GM19397 (cell line): Measurements from ENCODE around the gene CHSY1.

Experiments
- ATAC-seq: cut with Tn5 transposase; IDR thresholded peaks from one replicate; pipeline ENCODE4 v1.9.1; 2021; ENCODE audit warnings: mild to moderate bottlenecking, moderate library complexity; ENCODE audit not compliant: unreplicated experiment

Gene CHSY1

GRCh38 chr15:101173233-101174119 is 78.4 kb downstream of the CHSY1 start:
- ATAC-seq, result no peak

DNA sequence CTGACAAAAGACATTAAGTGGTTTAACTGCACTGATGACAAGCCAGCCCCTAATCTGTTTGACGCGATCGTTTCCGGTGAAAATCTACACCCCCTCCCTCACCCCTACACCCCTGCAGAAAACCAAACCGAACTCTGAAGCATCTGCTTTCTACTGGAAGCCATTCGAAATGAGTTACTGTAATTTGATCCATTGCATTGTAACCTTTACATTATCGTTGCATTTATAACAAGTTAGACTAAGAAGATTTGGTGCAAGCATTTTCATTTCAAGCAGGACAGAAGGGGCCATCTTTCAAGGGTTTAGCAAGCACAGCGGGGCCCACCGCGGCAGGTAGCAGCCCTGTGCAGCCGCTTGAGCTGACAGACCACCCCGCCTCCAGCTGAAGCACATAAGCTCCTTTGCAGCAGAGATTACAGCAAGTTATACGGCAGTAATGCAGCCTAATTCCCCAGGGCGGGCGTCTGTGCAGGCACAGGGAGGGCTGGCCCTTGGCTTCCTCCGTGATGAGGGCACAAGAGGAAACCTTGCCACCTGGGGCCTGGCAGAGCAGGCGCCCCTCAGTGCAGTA is 79.3 kb downstream of the CHSY1 start:
- ATAC-seq, result no peak

DNA sequence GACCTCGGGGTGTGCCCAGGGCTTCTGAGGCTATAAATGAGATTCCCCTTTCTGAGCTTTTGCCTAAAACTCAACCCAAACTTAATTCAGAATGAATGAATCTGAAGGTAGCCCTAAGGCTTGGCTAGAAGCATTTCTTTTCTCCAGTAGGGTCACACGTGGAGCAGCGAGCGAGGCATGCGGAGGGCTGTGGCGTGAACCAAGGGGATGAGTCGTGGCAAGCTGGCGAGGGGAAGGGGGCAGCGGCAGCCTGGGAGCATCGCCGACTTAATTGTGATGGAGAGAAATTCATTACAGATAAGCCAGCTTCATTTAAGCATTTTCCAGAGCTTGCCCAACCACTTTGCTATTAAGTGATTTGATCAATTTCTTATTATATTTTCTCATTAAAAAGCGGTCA is 79.9 kb downstream of the CHSY1 start:
- ATAC-seq, result no peak

DNA sequence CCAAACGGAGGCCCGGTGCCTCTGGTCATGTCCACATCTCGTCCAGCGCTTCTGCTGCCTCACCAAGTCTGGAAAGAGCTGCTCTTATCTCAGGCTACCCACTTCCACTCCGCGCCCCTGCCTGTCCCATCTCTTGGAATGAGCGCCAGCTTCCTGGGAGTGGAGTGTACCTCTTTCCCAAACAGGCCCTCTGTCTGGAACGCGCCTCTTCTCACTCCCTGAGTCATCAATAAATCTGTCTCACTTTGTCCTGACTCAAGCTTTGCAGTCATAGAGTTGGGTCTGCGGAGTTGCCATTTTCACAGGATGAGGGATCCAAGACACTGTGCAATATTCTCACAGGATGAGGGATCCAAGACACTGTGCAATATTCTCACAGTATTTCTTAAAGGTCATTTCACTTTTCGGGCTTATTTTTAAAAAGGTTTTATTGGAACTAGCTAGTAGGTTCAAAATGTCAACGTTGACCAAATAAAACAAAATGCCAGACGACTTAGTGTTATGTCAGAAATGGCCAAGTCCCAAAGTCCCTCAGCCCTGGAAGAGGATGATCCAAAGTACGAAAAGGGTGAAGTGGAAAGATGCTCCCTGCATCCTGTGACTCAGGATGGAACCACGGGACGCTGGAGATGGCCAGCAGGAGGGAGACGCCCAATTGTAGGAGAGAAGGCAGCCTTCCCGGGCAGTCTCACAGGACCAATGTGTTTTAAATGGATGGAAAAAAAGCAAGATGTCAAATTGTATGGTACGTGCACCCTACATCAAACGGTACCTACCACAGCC is 81.1 kb downstream of the CHSY1 start:
- no peak for ATAC-seq

DNA sequence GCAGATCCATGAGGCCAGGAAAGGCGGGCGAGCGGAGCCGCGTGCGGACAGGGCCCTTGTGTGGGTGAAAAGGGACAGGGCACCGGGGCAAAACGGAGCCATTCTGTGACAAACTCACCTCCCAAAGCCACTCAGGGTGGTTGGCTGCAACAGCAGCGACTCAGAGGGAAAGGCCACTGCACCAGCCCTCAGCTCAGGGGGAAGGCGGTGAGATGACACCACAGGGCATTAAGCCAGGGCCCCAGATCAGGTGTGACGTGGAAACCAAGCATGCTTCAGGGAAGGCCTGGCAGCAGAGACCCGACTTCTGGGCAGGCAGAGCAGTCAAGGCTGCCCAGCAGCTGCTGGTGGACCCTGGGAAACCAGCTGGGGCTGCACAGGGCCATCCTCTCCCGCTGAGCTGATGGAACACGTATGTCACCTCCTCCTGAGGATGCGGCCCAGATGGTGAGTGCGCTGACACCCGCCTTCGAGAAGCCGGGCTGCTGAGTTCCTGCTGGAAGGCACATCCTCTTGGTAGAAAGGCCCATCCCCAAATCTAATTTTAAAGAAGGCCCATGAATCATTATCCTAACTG is 82.3 kb downstream of the CHSY1 start:
- ATAC-seq, result no peak

- ATAC-seq, result no peak
Measured at GRCh38 chr15:101168898-101169494, 82.9 kb downstream of the CHSY1 start.

GRCh38 chr15:101168463-101168824 is 83.4 kb downstream of the CHSY1 start:
- ATAC-seq, result no peak

DNA sequence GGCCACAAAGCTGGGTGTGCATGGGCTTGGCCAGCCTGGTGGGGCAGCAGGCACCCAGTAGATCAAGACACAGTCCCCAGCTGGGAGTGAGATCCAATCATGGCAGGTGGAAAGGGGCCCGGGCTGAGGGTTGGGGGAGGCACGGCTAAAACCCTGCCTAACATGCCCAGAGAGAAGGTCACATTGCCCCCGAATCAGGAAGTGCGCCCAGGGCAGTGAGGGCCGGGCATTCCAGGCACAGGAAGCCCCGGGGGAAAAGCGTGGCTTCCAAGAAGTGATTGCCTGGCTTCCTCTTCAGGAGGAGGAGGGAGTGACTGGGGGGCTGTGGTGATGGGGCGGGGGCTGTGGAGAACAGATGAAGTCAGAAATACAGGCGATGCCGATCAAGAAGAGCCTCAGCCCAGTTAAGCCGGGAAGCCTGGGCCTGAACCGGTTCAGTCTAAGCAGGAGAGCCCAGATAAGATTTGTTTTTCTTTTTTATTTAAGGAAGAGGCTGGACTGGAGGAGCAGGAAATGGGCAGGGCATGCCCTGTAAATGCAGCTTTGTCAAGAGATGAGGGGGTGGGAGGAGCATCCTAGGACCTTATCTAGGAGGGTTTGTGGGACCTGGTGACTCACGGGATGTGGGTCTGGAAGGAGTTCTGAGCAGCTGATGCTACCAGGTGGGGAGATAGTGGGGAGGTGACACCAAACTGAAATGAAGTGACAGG is 83.9 kb downstream of the CHSY1 start:
- peak; percentile 53 for ATAC-seq

DNA sequence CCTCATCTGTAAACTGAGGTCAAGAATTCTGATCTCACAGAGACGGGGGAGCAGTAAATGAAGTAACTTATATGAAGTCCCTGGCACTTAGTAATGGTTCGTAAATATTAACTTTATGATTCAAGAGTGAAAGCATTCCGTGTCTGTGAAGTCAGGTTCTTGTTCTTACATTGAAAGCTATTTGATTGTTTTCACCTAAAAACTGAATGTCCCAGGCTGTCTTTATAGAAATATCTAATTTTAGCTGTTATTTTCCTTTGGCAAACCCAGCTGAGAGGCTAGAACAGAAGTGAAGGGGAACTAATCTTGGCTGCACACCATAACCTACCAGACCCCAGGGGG is 84.5 kb downstream of the CHSY1 start:
- ATAC-seq, result no peak

DNA sequence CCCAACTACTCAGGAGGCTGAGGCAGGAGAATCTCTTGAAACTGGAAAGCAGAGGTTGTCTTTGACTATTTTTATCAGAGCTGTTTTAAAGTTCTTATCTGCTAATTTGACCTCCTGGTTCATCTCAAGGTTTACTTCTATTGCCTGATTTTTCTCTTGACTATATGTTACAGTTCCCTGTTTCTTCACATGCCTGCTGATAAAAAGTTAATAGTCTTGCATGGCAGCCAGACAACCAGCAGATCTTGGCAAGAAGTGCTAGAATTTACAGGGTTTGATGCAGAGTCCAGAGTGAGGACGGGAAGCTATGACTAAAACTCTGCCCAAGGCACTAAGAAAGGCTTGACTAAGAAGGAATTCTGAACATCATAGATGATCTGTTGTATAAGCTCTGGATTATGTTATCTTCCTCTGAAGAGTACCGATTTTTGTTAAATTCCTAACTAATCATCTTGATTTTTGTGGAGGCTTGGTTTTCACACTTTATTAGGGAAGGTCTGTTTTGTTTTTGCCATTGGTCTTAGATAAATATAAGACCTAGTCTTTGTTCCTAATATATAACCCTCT is 85.9 kb downstream of the CHSY1 start:
- ATAC-seq, result no peak

DNA sequence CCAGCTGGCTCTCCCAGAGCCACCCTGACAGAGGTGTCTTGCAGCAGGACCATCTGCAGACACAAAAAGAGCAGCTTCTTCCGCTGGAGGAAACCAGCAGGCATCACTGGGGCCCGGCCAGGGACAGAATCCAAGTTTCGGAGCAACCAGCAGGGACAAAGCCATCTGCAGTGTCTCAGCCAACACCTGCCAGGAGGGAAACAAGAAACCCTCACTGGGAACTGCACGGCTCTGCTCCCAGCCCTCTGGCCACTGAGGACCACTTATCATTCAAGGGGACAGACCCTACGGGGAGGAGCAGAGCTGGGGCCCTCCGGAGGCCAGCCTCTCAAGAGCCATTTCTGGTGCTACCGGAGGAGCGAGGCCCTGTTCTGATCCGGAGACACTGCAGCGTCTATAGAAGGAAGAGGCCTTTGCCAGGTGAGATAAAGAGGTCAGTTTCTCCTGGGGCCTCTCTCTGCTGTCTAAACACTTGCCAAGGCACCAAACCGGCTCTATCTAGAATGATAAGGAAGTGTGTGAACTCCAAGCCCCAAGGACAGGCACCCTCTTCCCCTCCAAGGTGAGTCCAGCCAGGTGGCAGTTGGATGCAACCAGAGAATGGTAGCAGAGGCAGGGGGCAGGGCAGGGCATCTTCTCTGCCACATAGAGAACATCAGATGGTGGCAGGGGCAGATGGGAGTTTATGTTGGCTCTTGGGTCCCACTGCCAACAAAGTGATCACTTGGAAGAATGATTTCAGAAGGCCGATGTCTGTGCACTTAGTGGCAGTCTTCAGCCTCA is 89.0 kb downstream of the CHSY1 start:
- ATAC-seq, result no peak

GRCh38 chr15:101161656-101162055 is 90.2 kb downstream of the CHSY1 start:
- no peak for ATAC-seq

DNA sequence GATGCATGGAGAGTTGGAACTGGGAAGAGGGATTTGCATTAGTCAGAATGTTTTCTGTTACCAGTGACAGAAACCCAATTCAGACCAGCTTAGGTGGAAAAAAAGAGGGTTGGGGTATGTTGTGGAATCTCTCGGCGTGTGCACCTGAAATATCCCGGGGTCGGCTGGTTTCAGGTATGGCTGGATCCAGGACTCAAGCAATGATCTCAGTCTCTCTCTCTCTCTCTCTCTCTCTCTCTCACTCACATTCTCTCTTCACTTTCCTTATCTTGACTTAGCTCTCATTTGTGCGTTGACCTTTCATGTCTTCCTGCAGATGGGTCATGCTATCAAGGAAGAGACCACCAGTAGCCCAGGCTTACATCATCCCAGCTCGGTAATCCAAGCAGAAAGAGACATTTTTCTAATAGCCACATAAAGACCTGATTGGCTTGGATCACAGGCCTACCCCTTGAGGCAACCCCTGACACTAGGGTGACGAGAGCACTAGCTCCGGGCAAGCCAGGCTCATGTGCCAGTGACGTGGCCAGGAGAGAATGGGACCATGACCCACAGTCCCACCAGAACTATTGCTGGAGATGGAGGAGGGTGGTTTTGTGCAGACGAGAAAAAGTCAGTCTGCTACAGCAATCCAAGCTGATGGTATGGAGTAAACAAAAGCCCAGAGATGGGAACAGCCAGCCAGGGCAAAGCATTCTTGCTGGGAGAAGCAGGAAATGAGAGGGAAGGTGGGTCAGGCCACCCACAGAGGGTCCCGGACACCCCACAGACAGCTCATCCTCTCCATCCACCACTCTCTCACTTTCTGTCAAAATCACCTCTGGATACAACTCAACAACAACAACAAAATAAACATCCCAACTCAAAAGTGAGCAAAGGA is 91.7 kb downstream of the CHSY1 start:
- ATAC-seq, result no peak

- ATAC-seq, result no peak
Measured at GRCh38 chr15:101159096-101159935, 92.5 kb downstream of the CHSY1 start.

GRCh38 chr15:101158166-101159095 is 93.4 kb downstream of the CHSY1 start:
- no peak for ATAC-seq

DNA sequence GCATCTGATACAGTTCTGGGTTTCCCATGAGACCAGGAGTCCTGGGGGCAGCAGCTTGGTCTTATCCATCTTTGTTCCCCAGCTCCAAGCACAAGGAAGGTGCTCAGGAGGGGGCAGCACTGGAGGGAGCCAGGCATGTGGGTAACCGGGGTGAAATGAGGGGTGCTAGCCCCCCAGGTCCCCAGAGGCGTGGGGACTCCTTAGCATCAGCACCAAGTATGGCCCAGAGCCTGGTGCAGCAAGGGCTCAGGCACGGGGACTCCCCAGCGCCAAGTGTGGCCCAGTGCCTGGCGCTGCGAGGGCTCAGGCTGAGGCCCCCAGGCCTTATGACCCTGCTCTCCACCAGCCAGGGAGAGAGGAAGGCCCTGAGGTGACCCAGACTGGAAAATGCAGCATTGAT is 94.1 kb downstream of the CHSY1 start:
- no peak for ATAC-seq
